Measurements from ENCODE around the gene ACTRT2.

The ACTRT2 gene

GRCh38 chr1:3055051-3055450 lies 33.8 kb downstream of the ACTRT2 start:
- no peak for DNase-seq

- DNase-seq, result no peak
Observed at GRCh38 chr1:3056641-3057040, 35.4 kb downstream of the ACTRT2 start.

- no peak for DNase-seq
Observed at GRCh38 chr1:3058263-3059030, 37.2 kb downstream of the ACTRT2 start.

GRCh38 chr1:3060127-3060526 lies 38.9 kb downstream of the ACTRT2 start:
- DNase-seq, result no peak

- DNase-seq, result no peak
Observed at GRCh38 chr1:3060601-3061551, 39.6 kb downstream of the ACTRT2 start.

- DNase-seq, result no peak
Observed at GRCh38 chr1:3061566-3061965, 40.3 kb downstream of the ACTRT2 start.

GRCh38 chr1:3061981-3062615 lies 40.8 kb downstream of the ACTRT2 start:
- DNase-seq, result no peak

GRCh38 chr1:3062616-3063378 lies 41.5 kb downstream of the ACTRT2 start:
- no peak for DNase-seq

GRCh38 chr1:3063379-3064295 lies 42.4 kb downstream of the ACTRT2 start:
- DNase-seq, result no peak

- DNase-seq, result no peak
Observed at GRCh38 chr1:3064296-3064850, 43.1 kb downstream of the ACTRT2 start.

GRCh38 chr1:3064901-3065300 lies 43.6 kb downstream of the ACTRT2 start:
- no peak for DNase-seq

- DNase-seq, result no peak
Observed at GRCh38 chr1:3065396-3065795, 44.1 kb downstream of the ACTRT2 start.

GRCh38 chr1:3065797-3066196 lies 44.5 kb downstream of the ACTRT2 start:
- DNase-seq, result no peak

GRCh38 chr1:3066250-3066711 lies 45.0 kb downstream of the ACTRT2 start:
- no peak for DNase-seq

- DNase-seq, result no peak
Observed at GRCh38 chr1:3066826-3067225, 45.6 kb downstream of the ACTRT2 start.

GRCh38 chr1:3067301-3067670 lies 46.0 kb downstream of the ACTRT2 start:
- DNase-seq, result no peak

- no peak for DNase-seq
Observed at GRCh38 chr1:3067671-3068563, 46.6 kb downstream of the ACTRT2 start.

GRCh38 chr1:3068564-3069431 lies 47.5 kb downstream of the ACTRT2 start, which contains the start of gene PRDM16:
Gene PRDM16, plus strand, starts transcription at chr1:3069203. Its CDS starts 57 bp downstream, at chr1:3069260.
- no peak for DNase-seq

Measured in hippocampal formation (tissue), 2 donors.